ENCODE results near the gene NUDT7.

- TF ChIP-seq BACH1 (tag; IDR thresholded peaks at IDR 0.05): no peak
- TF ChIP-seq EGR1 (conservative IDR thresholded peaks at IDR 0.05): no peak
- TF ChIP-seq HCFC1 (IDR thresholded peaks at IDR 0.05; ENCODE audit: low read depth, low read length): no peak
- TF ChIP-seq POLR2AphosphoS5 (IDR thresholded peaks at IDR 0.05; ENCODE audit: control insufficient read depth, insufficient read depth, low read depth, low read length): no peak
- no peak for TF ChIP-seq POLR2A (conservative IDR thresholded peaks at IDR 0.05)
- TF ChIP-seq L3MBTL2 (IDR thresholded peaks at IDR 0.05): no peak
- no peak for TF ChIP-seq TAF1 (IDR thresholded peaks at IDR 0.05; ENCODE audit: control insufficient read depth, extremely low read depth, insufficient read depth, low read length, severe bottlenecking)
- no peak for TF ChIP-seq BCL6 (CRISPR knock-in tag; IDR thresholded peaks at IDR 0.05)
- TF ChIP-seq CTCF (IDR thresholded peaks at IDR 0.05 in 2 of 3, conservative IDR thresholded peaks at IDR 0.05 in 1 of 3; ENCODE audit: insufficient read depth in 2 of 3, low read depth in 1 of 3, low read length in 3 of 3): no peak
- TF ChIP-seq PHTF2 (CRISPR knock-in tag; IDR thresholded peaks at IDR 0.05): no peak
- TF ChIP-seq JUN (IDR thresholded peaks at IDR 0.05; ENCODE audit: borderline replicate concordance, low read depth, low read length): no peak
- no peak for TF ChIP-seq JUN (CRISPR knock-in tag; IDR thresholded peaks at IDR 0.05; ENCODE audit: borderline replicate concordance)
- TF ChIP-seq CHD4 (IDR thresholded peaks at IDR 0.05; ENCODE audit: insufficient read depth, insufficient replicate concordance, low read depth, low read length, poor library complexity, severe bottlenecking): no peak
- no peak for TF ChIP-seq FOXM1 (IDR thresholded peaks at IDR 0.05; ENCODE audit: low read depth)
- TF ChIP-seq FOXM1 (CRISPR knock-in tag; IDR thresholded peaks at IDR 0.05; ENCODE audit: low read depth): no peak
- TF ChIP-seq KDM5B (IDR thresholded peaks at IDR 0.05; ENCODE audit: insufficient replicate concordance, low read depth, low read length): no peak
Measured at GRCh38 chr16:77680496-77680895, 41.8 kb upstream of the NUDT7 start.

All from K562 (cell line).